ENCODE results near the gene RPL23.

DNA sequence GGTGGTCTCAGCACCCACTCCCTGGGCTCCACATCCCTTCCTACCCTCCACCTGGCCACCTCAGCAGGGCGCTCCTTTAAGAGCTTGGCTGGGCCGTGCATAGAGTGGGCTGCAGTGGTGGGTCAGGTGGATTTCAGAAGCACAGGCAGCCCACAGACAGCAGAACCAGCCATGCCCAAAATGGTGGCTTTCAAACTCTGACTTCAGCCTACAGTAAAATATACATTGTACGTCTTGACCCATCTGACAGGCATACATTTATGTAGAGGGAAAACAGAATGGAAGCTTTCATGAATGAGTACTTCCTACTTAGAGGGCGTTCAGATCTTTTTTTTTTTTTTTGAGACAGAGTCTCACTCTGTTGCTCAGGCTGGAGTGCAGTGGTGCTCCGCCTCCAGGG is 45.9 kb upstream of the RPL23 start:
- no peak for TF ChIP-seq NRF1 (IDR thresholded peaks at IDR 0.05; ENCODE audit: low read depth, low read length)
- TF ChIP-seq RAD21 (IDR thresholded peaks at IDR 0.05; ENCODE audit: low read length), result no peak
